NCI-H2107 treated with DMSO at 0.1 percent for 48 hours (cell line): ENCODE results near the gene PLSCR5.
A peak's percentile ranks its signal among the peaks of the same experiment; 100 is the strongest.

Experiments used
- DNase-seq: peaks from one replicate; lab custom pipeline; 2025; ENCODE audit not compliant: unreplicated experiment; lab: John Stamatoyannopoulos, UW

Gene PLSCR5

GRCh38 chr3:146544929-146545528, 60.1 kb downstream of the PLSCR5 start:
- no peak for DNase-seq

- peak; percentile 84 for DNase-seq
Measured at GRCh38 chr3:146544002-146544928, 60.9 kb downstream of the PLSCR5 start, which contains the start of gene PLSCR1. Gene PLSCR1, minus strand, starts transcription at chr3:146544607. Its CDS starts 8,055 bp downstream, at chr3:146536552.

GRCh38 chr3:146543461-146544001, 61.6 kb downstream of the PLSCR5 start:
- DNase-seq: peak; percentile 53

DNA sequence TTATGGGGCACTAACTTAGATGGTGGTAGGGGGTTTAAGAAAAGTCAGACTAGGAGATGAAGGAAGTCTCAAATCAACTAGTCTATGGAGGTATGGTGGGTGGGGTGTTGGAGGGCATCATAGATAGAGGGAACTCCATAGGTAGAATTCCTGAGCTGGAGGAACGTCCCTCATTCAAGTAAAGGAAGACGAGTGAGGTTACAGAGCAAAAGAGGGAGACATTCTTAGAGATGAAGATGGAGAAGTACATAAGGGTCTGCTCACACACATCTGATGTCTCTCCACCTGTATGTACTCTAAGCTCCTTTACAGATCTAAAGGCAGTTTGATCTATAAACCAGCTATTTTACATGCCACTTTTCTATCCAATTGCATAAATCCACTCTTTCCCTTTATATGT, 62.2 kb downstream of the PLSCR5 start:
- no peak for DNase-seq

- no peak for DNase-seq
Measured at GRCh38 chr3:146542179-146542578, 63.0 kb downstream of the PLSCR5 start.

- no peak for DNase-seq
Measured at GRCh38 chr3:146540978-146541377, 64.2 kb downstream of the PLSCR5 start.

- no peak for DNase-seq
Measured at GRCh38 chr3:146540236-146540635, 64.9 kb downstream of the PLSCR5 start.

GRCh38 chr3:146539315-146539714, 65.8 kb downstream of the PLSCR5 start:
- no peak for DNase-seq

- no peak for DNase-seq
Measured at GRCh38 chr3:146537603-146538002, 67.5 kb downstream of the PLSCR5 start.

DNA sequence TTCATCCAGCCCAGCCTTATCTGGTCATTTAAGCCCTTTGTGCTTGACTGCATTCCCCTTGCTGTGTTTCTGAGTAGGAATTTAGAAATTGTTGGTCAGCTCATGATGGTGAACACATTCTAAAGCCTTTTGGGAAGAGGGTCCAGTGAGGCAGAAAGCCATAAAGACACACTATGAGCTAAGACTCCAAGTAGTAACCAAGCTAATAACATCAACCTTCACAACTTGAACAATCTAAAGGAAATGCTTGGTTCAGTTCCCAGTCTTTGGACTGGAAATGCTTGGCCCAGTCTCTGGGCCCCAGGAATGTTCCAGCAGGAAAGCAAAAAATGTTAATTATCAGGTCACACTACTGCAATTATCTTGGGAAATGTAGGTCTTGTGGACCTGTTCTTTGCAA, 68.5 kb downstream of the PLSCR5 start:
- DNase-seq: no peak
